Tibial nerve (tissue), 4 donors: ENCODE results near the gene GPR32.

Experiments
- EP300 ChIP-seq, 2 donors: sonication (generic); formaldehyde crosslinking; IDR thresholded peaks; one replicate each; pipeline ENCODE4 v1.6.1; 2017; ENCODE audit warnings: antibody characterized with exemption in 2 of 2, mild to moderate bottlenecking in 1 of 2
- POLR2A ChIP-seq, 2 donors: fragments of 450-650 bp; IDR thresholded peaks; one replicate each; pipeline ENCODE4 v1.6.1; 2017; ENCODE audit warnings: antibody characterized with exemption in 2 of 2, mild to moderate bottlenecking in 2 of 2, moderate library complexity in 2 of 2
- TF ChIP-seq, protein P1 (sequence below), 5 experiments: fragments of 200-600 bp in 3 of 5; fragments of 450-650 bp in 2 of 5; sonication (generic) in 3 of 5; IDR thresholded peaks; one replicate each; pipeline ENCODE4 v1.5.1; 2016 to 2019; ENCODE audit warnings: antibody characterized with exemption in 5 of 5, mild to moderate bottlenecking in 3 of 5, moderate library complexity in 2 of 5

DNA sequence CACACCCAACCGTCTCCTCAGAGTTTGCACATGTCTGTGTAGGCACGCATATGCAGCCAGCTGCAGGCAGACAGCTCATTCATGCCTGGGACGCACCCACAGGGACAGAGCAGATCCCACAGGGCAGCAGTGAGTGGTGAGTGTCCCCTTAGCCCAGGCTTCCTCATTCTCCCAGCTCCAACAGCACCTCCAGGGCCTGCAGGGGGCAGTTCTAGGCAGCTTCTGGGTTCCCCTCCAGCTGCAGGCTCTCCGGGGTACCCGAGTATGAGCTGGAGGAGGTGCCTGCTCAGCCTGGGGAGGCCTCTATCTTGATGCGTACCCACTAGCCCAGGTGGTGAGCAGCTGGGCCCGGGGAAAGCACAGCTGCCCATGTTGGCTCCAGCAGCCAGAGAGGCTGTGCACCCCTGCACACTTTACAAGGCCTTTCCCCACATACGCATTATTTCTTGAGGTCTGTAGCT is 49.3 kb upstream of the GPR32 start:
- TF ChIP-seq, protein P1, sequence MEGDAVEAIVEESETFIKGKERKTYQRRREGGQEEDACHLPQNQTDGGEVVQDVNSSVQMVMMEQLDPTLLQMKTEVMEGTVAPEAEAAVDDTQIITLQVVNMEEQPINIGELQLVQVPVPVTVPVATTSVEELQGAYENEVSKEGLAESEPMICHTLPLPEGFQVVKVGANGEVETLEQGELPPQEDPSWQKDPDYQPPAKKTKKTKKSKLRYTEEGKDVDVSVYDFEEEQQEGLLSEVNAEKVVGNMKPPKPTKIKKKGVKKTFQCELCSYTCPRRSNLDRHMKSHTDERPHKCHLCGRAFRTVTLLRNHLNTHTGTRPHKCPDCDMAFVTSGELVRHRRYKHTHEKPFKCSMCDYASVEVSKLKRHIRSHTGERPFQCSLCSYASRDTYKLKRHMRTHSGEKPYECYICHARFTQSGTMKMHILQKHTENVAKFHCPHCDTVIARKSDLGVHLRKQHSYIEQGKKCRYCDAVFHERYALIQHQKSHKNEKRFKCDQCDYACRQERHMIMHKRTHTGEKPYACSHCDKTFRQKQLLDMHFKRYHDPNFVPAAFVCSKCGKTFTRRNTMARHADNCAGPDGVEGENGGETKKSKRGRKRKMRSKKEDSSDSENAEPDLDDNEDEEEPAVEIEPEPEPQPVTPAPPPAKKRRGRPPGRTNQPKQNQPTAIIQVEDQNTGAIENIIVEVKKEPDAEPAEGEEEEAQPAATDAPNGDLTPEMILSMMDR (IDR thresholded peaks at IDR 0.05), result no peak
- no peak for TF ChIP-seq POLR2A (IDR thresholded peaks at IDR 0.05)
- no peak for TF ChIP-seq EP300 (IDR thresholded peaks at IDR 0.05)
